MCF 10A (cell line): ENCODE measurements around the gene SIT1. TPM values are rescaled to one million over a fixed set of nuclear protein-coding genes. Genes with fewer than 3 reads are reported as not detected.
"Not testable (repeated sequence)": the region's sequence is repeated elsewhere in the genome, so short reads cannot be mapped to it uniquely, and the experiment has no call there.

Source experiments
- BruUV-seq: library from RNA; stranded (reverse); fragments of 400-500 nt; replicated peaks from 2 replicates; lab custom pipeline; 2021; lab: Mats Ljungman, UMichigan
- CTCF ChIA-PET: fragments of 300-600 bp; sonication (Branson Sonifier 250); formaldehyde crosslinking; extraction: SDS; loops from one replicate; lab custom pipeline; 2021; ENCODE audit warnings: antibody characterized with exemption, inconsistent platforms; lab: Yijun Ruan, JAX
- POLR2A ChIA-PET: fragments of 300-600, 350-650 bp; sonication (Branson Sonifier 250); formaldehyde crosslinking; extraction: SDS; loops from one replicate; lab custom pipeline; 2020; ENCODE audit warnings: antibody characterized with exemption, inconsistent platforms; lab: Yijun Ruan, JAX
- DNase-seq: peaks from one replicate; pipeline ENCODE4 v3.0.0-alpha.2; 2018; ENCODE audit not compliant: unreplicated experiment
- H3K27ac Mint-ChIP-seq: one replicate; pipeline ENCODE4 v1.8.0; 2022; ENCODE audit warnings: mild to moderate bottlenecking, low read depth, mixed read lengths; ENCODE audit not compliant: unreplicated experiment
- H3K27me3 Mint-ChIP-seq: one replicate; pipeline ENCODE4 v1.8.0; 2022; ENCODE audit warnings: mixed read lengths; ENCODE audit not compliant: insufficient read depth, unreplicated experiment
- H3K36me3 Mint-ChIP-seq: one replicate; pipeline ENCODE4 v1.8.0; 2022; ENCODE audit warnings: mild to moderate bottlenecking, moderate library complexity, mixed read lengths; ENCODE audit not compliant: insufficient read depth, unreplicated experiment
- H3K4me1 Mint-ChIP-seq: one replicate; pipeline ENCODE4 v1.8.0; 2022; ENCODE audit warnings: mixed read lengths; ENCODE audit not compliant: insufficient read depth, unreplicated experiment
- H3K4me3 Mint-ChIP-seq: one replicate; pipeline ENCODE4 v1.8.0; 2022; ENCODE audit warnings: mild to moderate bottlenecking, moderate library complexity, mixed read lengths; ENCODE audit not compliant: unreplicated experiment
- H3K9me3 Mint-ChIP-seq: one replicate; pipeline ENCODE4 v1.8.0; 2022; ENCODE audit warnings: mixed read lengths; ENCODE audit not compliant: unreplicated experiment
- intact Hi-C: fragments of 100-400 bp; cut with micrococcal nuclease; formaldehyde crosslinking; loops from 2 replicates; pipeline ENCODE4 v1.14.1; 2022
- total RNA-seq: library from RNA; stranded (reverse); gene quantifications from 2 replicates; pipeline ENCODE4 v1.2.3, GENCODE V29; 2022
- TF ChIP-seq, protein P1 (sequence below): fragments of 200-600 bp; IDR thresholded peaks from one replicate; pipeline ENCODE4 v1.8.0; 2022; ENCODE audit warnings: antibody characterized with exemption, mild to moderate bottlenecking; ENCODE audit not compliant: unreplicated experiment

Gene SIT1
- total RNA-seq, 1 experiment from 2014 or later: not detected

DNA sequence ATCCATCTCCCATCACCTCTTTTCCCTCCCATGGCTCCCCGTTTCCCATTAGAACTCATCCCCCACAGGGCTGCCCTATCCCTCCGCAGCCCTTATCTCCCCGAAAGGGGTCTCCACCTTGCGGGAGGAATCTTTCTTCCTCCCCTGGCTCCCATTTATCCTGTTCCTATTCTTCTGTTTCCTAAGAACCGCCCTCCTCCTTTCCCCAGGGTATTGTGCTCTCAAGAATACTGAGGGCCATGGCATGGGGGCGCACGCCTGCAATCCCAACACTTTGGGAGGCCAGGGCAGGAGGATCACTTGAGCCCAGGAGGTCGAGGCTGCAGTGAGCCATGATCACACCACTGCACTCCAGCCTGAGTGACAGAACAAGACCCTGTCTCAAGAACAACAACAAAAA is 33.2 kb downstream of the SIT1 start:
- BruUV-seq: no TSS peak
- no peaks in the 10 kb centered on the region for H3K36me3 Mint-ChIP-seq
- intact Hi-C loops: no loop called here
- CTCF ChIA-PET: interaction anchor here (0.6 kb wide), 1 partner anchor 90 kb away, joined by 4 read pairs; no protein-coding TSS in a partner anchor
- TF ChIP-seq, protein P1, sequence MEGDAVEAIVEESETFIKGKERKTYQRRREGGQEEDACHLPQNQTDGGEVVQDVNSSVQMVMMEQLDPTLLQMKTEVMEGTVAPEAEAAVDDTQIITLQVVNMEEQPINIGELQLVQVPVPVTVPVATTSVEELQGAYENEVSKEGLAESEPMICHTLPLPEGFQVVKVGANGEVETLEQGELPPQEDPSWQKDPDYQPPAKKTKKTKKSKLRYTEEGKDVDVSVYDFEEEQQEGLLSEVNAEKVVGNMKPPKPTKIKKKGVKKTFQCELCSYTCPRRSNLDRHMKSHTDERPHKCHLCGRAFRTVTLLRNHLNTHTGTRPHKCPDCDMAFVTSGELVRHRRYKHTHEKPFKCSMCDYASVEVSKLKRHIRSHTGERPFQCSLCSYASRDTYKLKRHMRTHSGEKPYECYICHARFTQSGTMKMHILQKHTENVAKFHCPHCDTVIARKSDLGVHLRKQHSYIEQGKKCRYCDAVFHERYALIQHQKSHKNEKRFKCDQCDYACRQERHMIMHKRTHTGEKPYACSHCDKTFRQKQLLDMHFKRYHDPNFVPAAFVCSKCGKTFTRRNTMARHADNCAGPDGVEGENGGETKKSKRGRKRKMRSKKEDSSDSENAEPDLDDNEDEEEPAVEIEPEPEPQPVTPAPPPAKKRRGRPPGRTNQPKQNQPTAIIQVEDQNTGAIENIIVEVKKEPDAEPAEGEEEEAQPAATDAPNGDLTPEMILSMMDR: no peak
- POLR2A ChIA-PET: no interaction called here
- no peak for DNase-seq
- no peaks in the 10 kb centered on the region for H3K9me3 Mint-ChIP-seq
- H3K27me3 Mint-ChIP-seq: peaks cover 48% of the 10 kb centered on the region
- H3K4me3 Mint-ChIP-seq: no peak overlapping the region
- no peaks in the 10 kb centered on the region for H3K4me1 Mint-ChIP-seq
- H3K27ac Mint-ChIP-seq: no peak overlapping the region

DNA sequence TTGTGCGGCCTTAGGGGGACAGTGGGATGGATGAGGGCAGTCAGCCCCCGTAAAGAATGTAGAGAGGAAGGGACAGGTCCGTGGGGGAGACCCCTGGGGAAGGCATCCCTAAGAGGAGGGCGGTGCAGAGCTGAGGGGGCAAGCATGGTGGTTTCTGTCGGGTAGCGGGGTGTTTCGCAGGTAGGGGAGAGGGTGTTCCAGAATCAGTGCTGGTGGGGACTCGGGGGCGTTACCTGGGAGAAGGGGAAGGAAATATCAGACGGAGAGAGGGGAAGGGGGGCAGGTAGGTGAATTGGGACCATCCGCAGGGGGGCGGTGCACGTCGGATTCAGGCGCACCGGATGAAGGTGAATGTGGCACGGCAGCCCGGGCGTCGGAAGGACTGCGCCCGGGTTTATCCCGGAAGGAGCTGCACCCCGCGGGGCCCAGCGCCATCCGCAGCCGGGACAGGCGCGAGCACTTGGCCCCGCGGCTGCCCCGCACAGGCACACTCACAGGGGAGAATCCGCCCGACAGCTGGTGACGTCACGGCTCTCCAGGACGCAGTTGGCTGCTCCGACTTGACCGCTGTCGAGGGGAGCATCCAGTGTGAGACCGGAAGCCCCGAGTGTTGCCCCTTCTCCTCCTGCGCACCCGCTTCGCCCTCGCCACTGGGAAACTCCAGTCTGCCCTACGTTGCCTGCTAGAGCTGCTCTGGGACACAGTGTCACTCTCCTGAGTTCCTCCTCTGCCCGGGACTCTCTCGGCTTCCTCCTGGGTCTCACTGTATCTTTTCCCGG is 33.9 kb downstream of the SIT1 start:
- Mint-ChIP-seq H3K27me3 (peaks cover 48% of the 10 kb centered on the region), H3K9me3 (no peaks in the 10 kb centered on the region), H3K36me3 (no peaks in the 10 kb centered on the region), H3K4me1 (no peaks in the 10 kb centered on the region), H3K27ac (no peak overlapping the region), H3K4me3 (peak overlapping the region; percentile 15)
- ChIA-PET POLR2A (interaction anchor here (0.7 kb wide), 1 partner anchor 241 kb away, joined by 3 read pairs; no protein-coding TSS in a partner anchor), CTCF (no interaction called here)
- intact Hi-C loops: no loop called here
- TF ChIP-seq, protein P1: no peak
- no TSS peak for BruUV-seq
- peak; percentile 3 for DNase-seq

DNA sequence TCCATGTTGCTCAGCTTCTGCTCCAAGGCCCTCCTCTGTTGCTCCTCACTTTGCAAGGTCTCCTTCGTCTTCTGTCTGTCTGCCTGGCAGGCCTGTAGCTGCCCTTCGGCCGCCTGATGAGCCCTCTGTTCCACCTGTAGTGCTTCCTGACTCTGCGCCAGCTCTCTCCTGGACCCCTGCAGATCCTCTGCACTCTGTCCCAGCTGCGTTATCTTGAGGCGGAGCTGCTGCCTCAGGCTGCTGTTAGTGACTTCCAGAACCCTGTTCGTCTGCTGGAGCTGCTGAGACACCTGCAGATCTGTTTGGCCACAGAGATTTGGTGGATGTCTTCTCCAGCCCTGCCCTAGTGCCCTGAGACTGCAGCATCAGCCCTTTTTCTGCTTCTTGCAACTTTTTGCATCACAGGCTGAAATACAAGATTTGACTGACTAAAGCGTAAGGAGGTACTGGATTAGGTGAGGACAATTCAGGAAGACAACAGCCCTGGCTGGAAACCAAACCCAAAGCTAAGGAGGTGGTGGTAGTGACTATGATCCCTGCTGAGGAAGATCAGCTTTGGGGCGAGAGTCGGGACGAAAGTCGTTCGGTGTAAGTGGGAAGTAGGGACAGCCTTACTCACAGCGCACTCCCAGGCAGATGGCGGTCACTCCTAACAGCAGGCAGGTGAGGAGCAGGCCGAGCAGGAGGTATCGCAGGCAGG is 34.6 kb downstream of the SIT1 start:
- Mint-ChIP-seq H3K4me3 (peak overlapping the region; percentile 15), H3K27ac (no peak overlapping the region), H3K9me3 (no peaks in the 10 kb centered on the region), H3K4me1 (no peaks in the 10 kb centered on the region), H3K27me3 (peaks cover 48% of the 10 kb centered on the region), H3K36me3 (no peaks in the 10 kb centered on the region)
- ChIA-PET POLR2A (interaction anchor here (0.7 to 1.0 kb wide), 3 partner anchors 12 to 242 kb away, joined by 3 to 4 read pairs (median 4); no protein-coding TSS in a partner anchor), CTCF (interaction anchor here (0.6 to 2.2 kb wide), 3 partner anchors 10 to 31 kb away, joined by 3 to 14 read pairs (median 8); no protein-coding TSS in a partner anchor)
- no peak for DNase-seq
- BruUV-seq: no TSS peak
- intact Hi-C loops: no loop called here
- TF ChIP-seq, protein P1: no peak

DNA sequence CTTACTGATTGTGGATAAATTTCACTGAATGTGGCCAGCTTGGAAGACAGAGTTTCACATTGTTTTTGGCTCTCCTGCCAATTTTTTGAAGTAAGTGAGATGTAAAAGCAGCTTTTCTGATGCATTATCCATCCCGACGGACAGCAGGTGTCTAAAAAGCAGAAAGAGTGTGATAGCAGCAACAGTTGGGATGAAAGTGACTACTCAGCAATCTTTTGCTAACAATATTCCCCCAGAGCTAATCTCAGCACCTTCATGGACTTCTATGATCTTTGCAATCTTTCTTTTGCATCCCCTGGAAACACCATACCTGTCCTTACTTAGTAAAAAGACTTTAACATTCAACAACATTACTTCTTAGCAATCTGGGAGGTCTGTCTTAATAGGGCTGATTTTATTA is 37.9 kb downstream of the SIT1 start:
- ChIA-PET CTCF (interaction anchor here (0.6 to 3.2 kb wide), 8 partner anchors 8 to 455 kb away, joined by 3 to 24 read pairs (median 4); no protein-coding TSS in a partner anchor), POLR2A (interaction anchor here (0.7 to 1.1 kb wide), 3 partner anchors 33 to 123 kb away, joined by 3 to 4 read pairs (median 4); partner anchors contain the start of gene RUSC2)
- Mint-ChIP-seq H3K4me1 (no peaks in the 10 kb centered on the region), H3K9me3 (no peaks in the 10 kb centered on the region), H3K36me3 (peaks cover 20% of the 10 kb centered on the region), H3K4me3 (no peak overlapping the region), H3K27me3 (peaks cover 46% of the 10 kb centered on the region), H3K27ac (no peak overlapping the region)
- intact Hi-C loops: no loop called here
- TF ChIP-seq, protein P1: no peak
- BruUV-seq: no TSS peak
- DNase-seq: no peak

DNA sequence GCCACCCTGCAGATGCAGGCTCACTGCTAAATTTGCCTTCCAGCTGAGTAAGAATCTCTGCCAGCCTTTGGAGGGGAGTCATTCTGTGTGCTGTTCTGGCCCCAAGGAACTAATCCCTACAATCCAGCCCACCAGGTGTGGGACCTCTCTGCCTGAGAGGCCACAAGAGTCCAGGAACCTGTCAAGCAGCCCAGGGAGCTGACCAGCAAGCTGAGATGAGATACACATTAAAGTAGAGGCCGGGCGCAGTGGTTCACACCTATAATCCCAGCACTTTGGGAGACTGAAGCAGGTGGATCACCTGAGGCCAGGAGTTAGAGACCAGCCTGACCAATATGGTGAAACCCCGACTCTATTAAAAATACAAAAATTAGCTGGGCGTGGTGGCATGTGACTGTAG is 38.7 kb downstream of the SIT1 start:
- peaks cover 38% of the 10 kb centered on the region for H3K27me3 Mint-ChIP-seq
- H3K4me1 Mint-ChIP-seq, H3K9me3 Mint-ChIP-seq, BruUV-seq, H3K4me3 Mint-ChIP-seq, H3K27ac Mint-ChIP-seq, DNase-seq, intact Hi-C loops: not testable (repeated sequence)
- ChIA-PET POLR2A (interaction anchor here (1.1 kb wide), 2 partner anchors 34 to 122 kb away, joined by 3 to 4 read pairs; partner anchors contain the start of gene RUSC2), CTCF (interaction anchor here (0.6 to 3.2 kb wide), 11 partner anchors 8 to 565 kb away, joined by 3 to 24 read pairs (median 5); partner anchors contain the start of genes CCDC107 and RMRP)
- peaks cover 21% of the 10 kb centered on the region for H3K36me3 Mint-ChIP-seq
